ENCODE data around the gene DPP9.

DPP9 gene

GRCh38 chr19:4692251-4693077, 31.2 kb downstream of the DPP9 start:
- DNase-seq (ENCODE audit: low read depth): no peak
- in situ Hi-C loops (cut with HindIII; ENCODE audit: low sequenced_read_pairs): no loop called here
- no peak overlapping the region for H3K4me3 ChIP-seq (ENCODE audit: low read depth, low read length)
- no peak for TF ChIP-seq CTCF (IDR thresholded peaks at IDR 0.05; ENCODE audit: low read depth, low read length, missing control alignments)

- no peak overlapping the region for H3K4me3 ChIP-seq (ENCODE audit: low read depth, low read length)
- no peak for TF ChIP-seq CTCF (IDR thresholded peaks at IDR 0.05; ENCODE audit: low read depth, low read length, missing control alignments)
- DNase-seq (ENCODE audit: low read depth): no peak
- in situ Hi-C loops (cut with HindIII; ENCODE audit: low sequenced_read_pairs): no loop called here
These were observed 32.3 kb downstream of the DPP9 start for GRCh38 chr19:4691373-4691772.

GRCh38 chr19:4690361-4690760, 33.3 kb downstream of the DPP9 start:
- no peak for DNase-seq (ENCODE audit: low read depth)
- TF ChIP-seq CTCF (IDR thresholded peaks at IDR 0.05; ENCODE audit: low read depth, low read length, missing control alignments): no peak
- H3K4me3 ChIP-seq (ENCODE audit: low read depth, low read length): no peak overlapping the region
- in situ Hi-C loops (cut with HindIII; ENCODE audit: low sequenced_read_pairs): no loop called here

- no peak overlapping the region for H3K4me3 ChIP-seq (ENCODE audit: low read depth, low read length)
- no peak for DNase-seq (ENCODE audit: low read depth)
- in situ Hi-C loops (cut with HindIII; ENCODE audit: low sequenced_read_pairs): no loop called here
- TF ChIP-seq CTCF (IDR thresholded peaks at IDR 0.05; ENCODE audit: low read depth, low read length, missing control alignments): no peak
These were observed 34.2 kb downstream of the DPP9 start for GRCh38 chr19:4689403-4689802.

- no peak overlapping the region for H3K4me3 ChIP-seq (ENCODE audit: low read depth, low read length)
- no peak for DNase-seq (ENCODE audit: low read depth)
- in situ Hi-C loops (cut with HindIII; ENCODE audit: low sequenced_read_pairs): no loop called here
- no peak for TF ChIP-seq CTCF (IDR thresholded peaks at IDR 0.05; ENCODE audit: low read depth, low read length, missing control alignments)
These were observed 35.1 kb downstream of the DPP9 start for GRCh38 chr19:4688587-4688986.

GRCh38 chr19:4687396-4687795, 36.2 kb downstream of the DPP9 start:
- no peak for TF ChIP-seq CTCF (IDR thresholded peaks at IDR 0.05; ENCODE audit: low read depth, low read length, missing control alignments)
- in situ Hi-C loops (cut with HindIII; ENCODE audit: low sequenced_read_pairs): no loop called here
- no peak overlapping the region for H3K4me3 ChIP-seq (ENCODE audit: low read depth, low read length)
- no peak for DNase-seq (ENCODE audit: low read depth)
